K562 (cell line): ENCODE results near the gene RAB7A. TPM values are rescaled to one million over a fixed set of nuclear protein-coding genes. Genes with fewer than 3 reads are reported as not detected.
A peak's percentile ranks its signal among the peaks of the same experiment; 100 is the strongest.

ENCODE experiments used
- ATAC-seq: fragments of 200-7000 bp; cut with Tn5 transposase; 3 replicates; pipeline ENCODE4 v1.9.1; 2020; ENCODE audit warnings: moderate library complexity
- BruUV-seq: library from RNA; stranded (reverse); fragments of 400-500 nt; replicated peaks from 2 replicates; lab custom pipeline; 2021; lab: Mats Ljungman, UMichigan
- CTCF ChIA-PET: fragments of 300-600 bp; formaldehyde crosslinking; extraction: SDS; loops from one replicate; lab custom pipeline; 2021; ENCODE audit warnings: low intra/inter-chr PET ratio; lab: Yijun Ruan, JAX
- POLR2A ChIA-PET: fragments of 300-600, 350-650 bp; sonication (Branson Sonifier 250); formaldehyde crosslinking; extraction: SDS; loops from one replicate; lab custom pipeline; 2021; ENCODE audit warnings: antibody characterized with exemption, inconsistent platforms; lab: Yijun Ruan, JAX
- DNase-seq, 4 experiments: peaks; one replicate each; pipeline versions ENCODE4 v3.0.0 to v3.0.0-alpha.2; 2011 to 2018; ENCODE audit warnings: low spot score in 3 of 4, mixed read lengths in 3 of 4; ENCODE audit errors: extremely low read depth in 1 of 4
- FAIRE-seq: peaks from 2 replicates; lab custom pipeline; 2011; peaks lifted over from hg19 to GRCh38; lab: Jason Lieb, UNC
- H2AFZ ChIP-seq: 2 replicates; pipeline ENCODE4 v1.6.0; 2011; ENCODE audit warnings: low read depth, low read length, control low read depth, inconsistent platforms
- H3K27ac ChIP-seq: fragments of 200-600 bp; 3 replicates; pipeline ENCODE4 v1.8.0; 2011; ENCODE audit warnings: low read depth, mild to moderate bottlenecking, control low read depth, inconsistent platforms, low read length, moderate library complexity, mixed read lengths; ENCODE audit errors: extremely low read depth
- H3K27me3 ChIP-seq, 2 experiments: fragments of 300-600 bp in 1 of 2; 2 replicates in 1 of 2; 3 replicates in 1 of 2; pipeline versions ENCODE4 v1.6.0 to v1.8.0; 2011; ENCODE audit warnings: inconsistent platforms in 2 of 2, low read length in 2 of 2, mild to moderate bottlenecking in 1 of 2, mixed read lengths in 1 of 2, moderate library complexity in 1 of 2; ENCODE audit not compliant: control insufficient read depth in 2 of 2, insufficient read depth in 2 of 2
- H3K36me3 ChIP-seq: fragments of 300-600 bp; 3 replicates; pipeline ENCODE4 v1.8.0; 2011; ENCODE audit warnings: mild to moderate bottlenecking, low read length, inconsistent platforms; ENCODE audit not compliant: control insufficient read depth, insufficient read depth
- H3K4me1 ChIP-seq, 2 experiments: fragments of 200-600 bp in 1 of 2; replicated peaks in 1 of 2; 2 replicates in 1 of 2; 3 replicates in 1 of 2; pipeline versions ENCODE4 v1.5.1 to v1.8.0; 2011; ENCODE audit warnings: inconsistent platforms in 2 of 2, low read length in 2 of 2, mild to moderate bottlenecking in 1 of 2, mixed read lengths in 1 of 2, moderate library complexity in 1 of 2; ENCODE audit not compliant: control insufficient read depth in 2 of 2, insufficient read depth in 2 of 2
- H3K4me2 ChIP-seq: 2 replicates; pipeline ENCODE4 v1.6.1; 2011; ENCODE audit warnings: low read length, control low read depth, inconsistent platforms, mixed read lengths; ENCODE audit not compliant: insufficient read depth
- H3K4me3 ChIP-seq: fragments of 200-600 bp; sonication (generic), shearing (Covaris generic); 2 replicates; pipeline ENCODE4 v1.5.1; 2016; ENCODE audit warnings: control low read depth, inconsistent platforms
- H3K79me2 ChIP-seq: fragments of 200-600 bp; 3 replicates; pipeline ENCODE4 v1.8.0; 2011; ENCODE audit warnings: low read length, inconsistent platforms; ENCODE audit not compliant: control insufficient read depth, insufficient read depth
- H3K9ac ChIP-seq, 2 experiments: 2 replicates each; pipeline versions ENCODE4 v1.6.0 to v1.6.1; 2011; ENCODE audit warnings: low read depth in 2 of 2, low read length in 2 of 2, control low read depth in 1 of 2, inconsistent platforms in 1 of 2, mild to moderate bottlenecking in 1 of 2, mixed read lengths in 1 of 2; ENCODE audit not compliant: insufficient read depth in 1 of 2
- H3K9me1 ChIP-seq: one replicate; pipeline ENCODE4 v1.6.0; 2011; ENCODE audit warnings: inconsistent platforms, mild to moderate bottlenecking, low read length, moderate library complexity; ENCODE audit not compliant: control insufficient read depth, insufficient read depth
- H3K9me3 ChIP-seq: replicated peaks from 2 replicates; pipeline ENCODE4 v1.5.1; 2011; ENCODE audit warnings: low read depth, low read length, inconsistent platforms; ENCODE audit not compliant: control insufficient read depth, insufficient read depth
- H4K20me1 ChIP-seq: replicated peaks from 2 replicates; pipeline ENCODE4 v1.6.1; 2011; ENCODE audit warnings: low read length, inconsistent platforms, mixed read lengths; ENCODE audit not compliant: control insufficient read depth, insufficient read depth
- ARID3B ChIP-seq: fragments of 250-450 bp; sonication (Bioruptor Pico); IDR thresholded peaks from 2 replicates; pipeline ENCODE4 v1.4.0; 2020; ENCODE audit warnings: borderline replicate concordance
- NFXL1 ChIP-seq: fragments of 450-650 bp; formaldehyde crosslinking; IDR thresholded peaks from 2 replicates; pipeline ENCODE4 v1.4.0; 2021; ENCODE audit warnings: mild to moderate bottlenecking
- RAD21 ChIP-seq, 2 experiments: fragments of 250-450 bp in 1 of 2; fragments of 450-650 bp in 1 of 2; sonication (Bioruptor Pico) in 1 of 2; formaldehyde crosslinking in 1 of 2; IDR thresholded peaks in 1 of 2; conservative IDR thresholded peaks in 1 of 2; 2 replicates each; pipeline versions ENCODE4 v1.4.0 to v1.8.0; 2020 to 2022; ENCODE audit warnings: mild to moderate bottlenecking in 2 of 2, moderate library complexity in 1 of 2
- ZBTB33 ChIP-seq: sonication (generic); formaldehyde crosslinking; IDR thresholded peaks from 2 replicates; pipeline ENCODE4 v1.8.1; 2023; ENCODE audit warnings: mild to moderate bottlenecking, missing genetic modification reagents
- WGBS: fragments of 100-300 bp; shearing (Covaris generic); methylation state at CpG from one replicate; pipeline ENCODE4 v1.1.6; 2016; ENCODE audit warnings: low coverage, mixed read lengths; ENCODE audit not compliant: insufficient coverage; ENCODE audit errors: missing lambda C conversion rate; 5-methylcytosine and 5-hydroxymethylcytosine counted together
- in situ Hi-C: fragments of 300-500 bp; cut with MboI; formaldehyde crosslinking; loops from 4 replicates; pipeline ENCODE4 v1.15.0; 2018; ENCODE audit warnings: inconsistent platforms, mixed read lengths
- intact Hi-C: fragments of 100-400 bp; cut with micrococcal nuclease; formaldehyde crosslinking; loops from 2 replicates; pipeline ENCODE4 v1.14.2; 2022
- polyA plus RNA-seq, 8 experiments: library from polyadenylated mRNA; depleted of rRNA in 4 of 8; stranded (reverse) in 5 of 8; unstranded in 3 of 8; fragments of >200 nt; fragmentation: Nextera tagmentation in 2 of 8; fragmentation: Illumina TruSeq in 1 of 8; extraction: Ambion mirVana in 2 of 8; extraction: Trizol in 1 of 8; gene quantifications; 2 replicates each; pipeline versions ENCODE4 v1.2.1 to v1.2.3, GENCODE V29; 2011 to 2014; ENCODE audit warnings: inconsistent platforms in 1 of 8, missing spikeins in 1 of 8
- total RNA-seq, 7 experiments: library from RNA; depleted of rRNA in 6 of 7; stranded (reverse); fragments of >200 nt in 6 of 7; fragmentation: Illumina TruSeq in 2 of 7; extraction: Trizol in 2 of 7; gene quantifications; 2 replicates each; pipeline versions ENCODE4 v1.2.1 to v1.2.3, GENCODE V29; 2011 to 2021; ENCODE audit warnings: low replicate concordance in 1 of 7

RAB7A gene
- total and polyA plus RNA-seq, 9 of the 15 experiments (the other 6 are each of a cell fraction or from before 2014, with no cell fraction given), result 30.9 to 204 (median 72.8) TPM

- peak; percentile 12 to 52; a peak in 2 of 4 replicates for TF ChIP-seq RAD21 (CRISPR knock-in tag; conservative IDR thresholded peaks at IDR 0.05 in 1 of 2, IDR thresholded peaks at IDR 0.05 in 1 of 2)
These were observed 124.0 kb downstream of the RAB7A start (continued) for GRCh38 chr3:128849911-128850455.

- Histone ChIP-seq H3K36me3 (no peaks in the 10 kb centered on the region), H3K4me1 (peaks cover 5 to 22% of the 10 kb centered on the region in 2 experiments; a peak in 4 of 5 replicates), H3K4me2 (no peak overlapping the region), H3K4me3 (no peak overlapping the region), H3K9ac (no peak overlapping the region), H3K9me1 (no peaks in the 10 kb centered on the region), H3K27ac (no peak overlapping the region), H4K20me1 (no peaks in the 10 kb centered on the region), H3K79me2 (no peaks in the 10 kb centered on the region), H3K27me3 (no peaks in the 10 kb centered on the region), H3K9me3 (peaks cover 8% of the 10 kb centered on the region), H2AFZ (no peak overlapping the region)
- POLR2A ChIA-PET, result no interaction called here
- no peak for FAIRE-seq
- intact Hi-C loops (no loop called here), in situ Hi-C loops (no loop called here)
- TF ChIP-seq ZBTB33 (CRISPR knock-in tag) (0 out of 2 replicates have a peak, but pooled peaks have one; percentile 0), ARID3B (CRISPR knock-in tag) (no peak), NFXL1 (CRISPR knock-in tag) (no peak)
- WGBS, result 67% methylated on average over 9 of the region's 9 CpGs
- ATAC-seq, result no peak
- BruUV-seq, result no TSS peak
- no peak for DNase-seq
- CTCF ChIA-PET, result no interaction called here
These were observed 124.6 kb downstream of the RAB7A start for GRCh38 chr3:128850544-128850943.
